Measurements from ENCODE around the gene COX5B. TPM values are rescaled to one million over a fixed set of nuclear protein-coding genes. Genes with fewer than 3 reads are reported as not detected.
A peak's percentile ranks its signal among the peaks of the same experiment; 100 is the strongest.

COX5B gene
- polyA plus RNA-seq, 4 donors = 213 to 1,324 (median 783) TPM

DNA sequence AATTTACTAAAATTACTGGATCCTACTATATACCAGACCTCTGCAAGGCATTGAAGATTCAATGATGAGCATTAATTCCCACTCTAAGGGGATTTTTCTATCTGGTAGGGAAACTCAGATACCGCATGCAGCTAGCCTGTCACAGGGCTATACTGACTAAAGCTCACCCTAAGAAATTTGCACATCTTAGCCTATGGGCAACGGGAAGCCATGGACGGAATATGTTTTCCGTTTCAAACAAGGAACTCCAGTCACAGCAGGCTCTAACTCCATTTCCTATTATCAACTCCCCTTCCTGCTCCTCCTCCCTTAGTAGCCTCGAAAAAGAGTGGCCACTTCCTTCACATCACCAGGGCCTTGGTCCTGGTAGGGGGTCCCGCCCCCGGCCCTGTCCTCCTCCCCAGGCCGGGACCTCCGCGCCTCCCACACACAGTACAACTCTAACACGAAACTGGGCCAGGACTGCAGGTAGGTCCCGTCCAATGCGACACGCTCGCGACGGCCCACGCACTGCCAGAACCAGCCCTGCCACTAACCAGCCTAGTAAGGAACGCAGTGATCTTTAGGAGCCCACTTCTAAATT lies 659 bp upstream of the COX5B start:
- H3K27ac ChIP-seq (ENCODE audit: low read depth in 1 of 3, low read length in 2 of 3) = peak overlapping the region; percentile 85 to 98 (median 95)

DNA sequence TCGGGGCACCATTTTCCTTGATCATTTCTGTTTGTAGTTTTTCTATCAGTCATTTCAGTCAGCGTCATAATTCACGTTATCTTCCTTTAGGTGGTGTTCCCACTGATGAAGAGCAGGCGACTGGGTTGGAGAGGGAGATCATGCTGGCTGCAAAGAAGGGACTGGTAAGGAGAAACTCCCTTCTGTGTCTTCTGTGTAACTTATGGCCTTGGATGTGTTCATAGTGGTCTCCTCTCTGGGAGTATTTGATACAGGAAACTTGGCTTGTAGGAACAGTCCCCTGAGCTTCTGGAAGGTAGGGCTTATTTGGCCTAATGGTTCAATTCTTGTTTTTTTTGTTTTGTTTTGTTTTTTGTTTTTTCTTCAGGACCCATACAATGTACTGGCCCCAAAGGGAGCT lies 1.1 kb downstream of the COX5B start:
- WGBS, 3 donors = 23 to 75% (median 51%) methylated on average over 4 of the region's 4 CpGs
- Histone ChIP-seq H3K4me3 (ENCODE audit: low read depth in 1 of 3, low read length in 3 of 3) (peak overlapping the region; percentile 73 to 99 (median 80)), H3K27ac (ENCODE audit: low read depth in 1 of 3, low read length in 2 of 3) (peak overlapping the region in 1 of 3 donors; percentile 14), H3K36me3 (ENCODE audit: control insufficient read depth in 3 of 3, insufficient read depth in 2 of 3, low read depth in 1 of 3, low read length in 3 of 3) (peaks cover 8 to 14% (median 14%) of the 10 kb centered on the region in 3 donors), H3K4me1 (ENCODE audit: control insufficient read depth in 3 of 3, insufficient read depth in 2 of 3, low read depth in 1 of 3, low read length in 2 of 3) (peaks cover 3 to 10% (median 8%) of the 10 kb centered on the region in 3 donors), H3K9me3 (ENCODE audit: control insufficient read depth in 2 of 2, insufficient read depth in 1 of 2, low read depth in 1 of 2, low read length in 1 of 2) (no peaks in the 10 kb centered on the region), H3K27me3 (ENCODE audit: control insufficient read depth in 3 of 3, insufficient read depth in 3 of 3, low read length in 3 of 3) (no peaks in the 10 kb centered on the region)
- DNase-seq = no peak
- no peak for FAIRE-seq

More for the DNA sequence above, 659 bp upstream of the COX5B start:
- Histone ChIP-seq H3K4me3 (ENCODE audit: low read depth in 1 of 3, low read length in 3 of 3) (peak overlapping the region; percentile 43 to 99 (median 73)), H3K27me3 (ENCODE audit: control insufficient read depth in 3 of 3, insufficient read depth in 3 of 3, low read length in 3 of 3) (no peaks in the 10 kb centered on the region), H3K9me3 (ENCODE audit: control insufficient read depth in 2 of 2, insufficient read depth in 1 of 2, low read depth in 1 of 2, low read length in 1 of 2) (no peaks in the 10 kb centered on the region), H3K4me1 (ENCODE audit: control insufficient read depth in 3 of 3, insufficient read depth in 2 of 3, low read depth in 1 of 3, low read length in 2 of 3) (peaks cover 3 to 10% (median 8%) of the 10 kb centered on the region in 3 donors), H3K36me3 (ENCODE audit: control insufficient read depth in 3 of 3, insufficient read depth in 2 of 3, low read depth in 1 of 3, low read length in 3 of 3) (peaks cover 8 to 14% (median 14%) of the 10 kb centered on the region in 3 donors)
- WGBS, 3 donors = 7 to 10% (median 7%) methylated on average over 19 of the region's 19 CpGs
- FAIRE-seq = no peak
- DNase-seq = no peak

DNA sequence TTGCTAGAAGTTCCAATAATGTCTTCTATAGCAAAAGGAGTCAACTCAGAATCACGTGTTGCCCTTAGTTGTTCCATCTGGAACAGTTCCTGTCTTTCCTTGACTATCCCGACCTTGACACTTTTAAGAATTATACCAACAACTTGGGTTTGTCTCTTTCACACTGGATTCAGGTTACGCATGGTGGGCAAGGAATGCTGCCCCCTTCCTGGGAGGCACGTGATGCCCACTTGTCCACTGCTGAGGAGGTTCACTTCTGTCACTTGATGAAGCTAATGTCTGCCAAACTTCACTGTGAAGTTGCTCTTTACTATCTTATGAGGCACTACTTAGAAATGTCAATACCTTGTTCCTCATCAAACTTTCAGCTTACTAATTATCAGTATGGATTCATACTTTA lies 5.3 kb downstream of the COX5B start:
- DNase-seq (no peak), FAIRE-seq (no peak)
- Histone ChIP-seq H3K4me3 (ENCODE audit: low read depth in 1 of 3, low read length in 3 of 3) (no peak overlapping the region), H3K27me3 (ENCODE audit: control insufficient read depth in 3 of 3, insufficient read depth in 3 of 3, low read length in 3 of 3) (no peaks in the 10 kb centered on the region), H3K4me1 (ENCODE audit: control insufficient read depth in 3 of 3, insufficient read depth in 2 of 3, low read depth in 1 of 3, low read length in 2 of 3) (peaks cover 0 to 7% (median 3%) of the 10 kb centered on the region in 3 donors), H3K27ac (ENCODE audit: low read depth in 1 of 3, low read length in 2 of 3) (no peak overlapping the region), H3K36me3 (ENCODE audit: control insufficient read depth in 3 of 3, insufficient read depth in 2 of 3, low read depth in 1 of 3, low read length in 3 of 3) (peaks cover 8 to 30% (median 17%) of the 10 kb centered on the region in 3 donors), H3K9me3 (ENCODE audit: control insufficient read depth in 2 of 2, insufficient read depth in 1 of 2, low read depth in 1 of 2, low read length in 1 of 2) (peaks cover 0 to 27% of the 10 kb centered on the region in 2 donors)
- 79 to 86% (median 82%) methylated on average over 4 of the region's 4 CpGs for WGBS, 3 donors

DNA sequence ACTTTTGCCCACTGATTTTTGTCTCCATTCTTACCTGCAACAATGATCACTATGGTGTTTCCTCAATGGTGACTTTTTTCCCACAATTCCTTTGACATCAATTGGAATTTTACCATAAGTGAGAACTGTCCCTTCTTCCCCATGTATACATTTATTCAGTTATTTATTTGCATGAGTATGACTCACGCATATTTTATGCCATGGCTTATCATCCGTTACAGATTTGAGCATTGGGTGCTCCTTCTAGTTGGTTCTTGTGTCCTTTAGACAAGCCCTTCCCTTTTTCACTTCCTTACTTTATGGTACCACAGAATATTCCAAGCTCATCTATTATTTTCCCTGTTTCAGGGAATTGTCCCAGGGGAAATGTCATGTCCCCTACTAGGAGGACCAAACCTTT lies 7.6 kb downstream of the COX5B start:
- peaks cover 0 to 3% (median 2%) of the 10 kb centered on the region in 3 donors for H3K4me1 ChIP-seq (ENCODE audit: control insufficient read depth in 3 of 3, insufficient read depth in 2 of 3, low read depth in 1 of 3, low read length in 2 of 3)
- H3K27me3 ChIP-seq (ENCODE audit: control insufficient read depth in 3 of 3, insufficient read depth in 3 of 3, low read length in 3 of 3) = no peaks in the 10 kb centered on the region
- DNase-seq = peak in 1 of 2 donors; percentile 19
- H3K27ac ChIP-seq (ENCODE audit: low read depth in 1 of 3, low read length in 2 of 3) = no peak overlapping the region
- peaks cover 0 to 27% of the 10 kb centered on the region in 2 donors for H3K9me3 ChIP-seq (ENCODE audit: control insufficient read depth in 2 of 2, insufficient read depth in 1 of 2, low read depth in 1 of 2, low read length in 1 of 2)
- H3K36me3 ChIP-seq (ENCODE audit: control insufficient read depth in 3 of 3, insufficient read depth in 2 of 3, low read depth in 1 of 3, low read length in 3 of 3) = peaks cover 3 to 44% (median 6%) of the 10 kb centered on the region in 3 donors
- no peak overlapping the region for H3K4me3 ChIP-seq (ENCODE audit: low read depth in 1 of 3, low read length in 3 of 3)
- FAIRE-seq = no peak
- WGBS, 3 donors = 74 to 85% (median 80%) methylated on average over 2 of the region's 2 CpGs

DNA sequence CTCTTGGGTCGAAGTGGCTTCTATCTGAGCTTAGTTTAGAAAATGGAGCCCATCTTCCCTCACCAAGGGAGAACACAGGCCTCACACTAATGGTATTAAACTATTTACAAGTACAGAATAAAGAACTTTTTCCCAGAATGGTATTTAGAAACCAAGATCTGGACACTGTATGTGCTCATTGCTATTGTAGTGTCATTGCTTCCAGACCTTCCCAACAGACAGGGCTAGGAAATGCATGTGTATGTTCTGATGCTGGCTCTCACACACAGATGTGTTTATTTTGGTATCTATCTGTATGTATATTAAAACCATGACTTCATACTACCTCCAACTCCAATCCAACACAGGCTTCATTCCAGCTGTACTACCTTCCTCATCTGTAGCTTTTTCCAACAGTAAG lies 8.0 kb downstream of the COX5B start:
- H3K4me3 ChIP-seq (ENCODE audit: low read depth in 1 of 3, low read length in 3 of 3) = no peak overlapping the region
- 100% methylated on average over 1 of the region's 1 CpG for WGBS, 3 donors
- FAIRE-seq = no peak
- H3K27me3 ChIP-seq (ENCODE audit: control insufficient read depth in 3 of 3, insufficient read depth in 3 of 3, low read length in 3 of 3) = no peaks in the 10 kb centered on the region
- H3K27ac ChIP-seq (ENCODE audit: low read depth in 1 of 3, low read length in 2 of 3) = no peak overlapping the region
- H3K36me3 ChIP-seq (ENCODE audit: control insufficient read depth in 3 of 3, insufficient read depth in 2 of 3, low read depth in 1 of 3, low read length in 3 of 3) = peaks cover 2 to 48% (median 5%) of the 10 kb centered on the region in 3 donors
- DNase-seq = no peak
- H3K4me1 ChIP-seq (ENCODE audit: control insufficient read depth in 3 of 3, insufficient read depth in 2 of 3, low read depth in 1 of 3, low read length in 2 of 3) = peaks cover 0 to 3% (median 2%) of the 10 kb centered on the region in 3 donors
- H3K9me3 ChIP-seq (ENCODE audit: control insufficient read depth in 2 of 2, insufficient read depth in 1 of 2, low read depth in 1 of 2, low read length in 1 of 2) = peaks cover 0 to 27% of the 10 kb centered on the region in 2 donors

DNA sequence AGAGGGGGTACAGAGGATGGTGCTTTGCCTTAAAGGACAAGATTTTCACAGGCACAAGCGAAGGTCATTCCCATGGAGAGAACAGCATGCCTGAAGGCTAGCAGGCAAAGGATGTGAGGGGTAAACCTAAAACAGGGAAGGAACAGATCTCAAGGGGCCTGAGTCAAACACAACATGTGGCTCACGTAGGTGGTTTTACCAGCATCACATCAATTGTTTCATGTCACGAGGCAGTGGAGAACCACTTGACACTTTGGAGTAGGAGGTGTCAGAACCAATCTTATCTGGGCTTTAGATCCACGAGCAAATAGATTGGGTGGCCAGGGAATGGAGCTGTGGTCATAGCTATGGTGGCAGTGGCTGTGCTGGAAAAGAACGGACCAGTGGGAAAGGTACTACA lies 8.4 kb downstream of the COX5B start:
- Histone ChIP-seq H3K4me1 (ENCODE audit: control insufficient read depth in 3 of 3, insufficient read depth in 2 of 3, low read depth in 1 of 3, low read length in 2 of 3) (peaks cover 0 to 3% (median 2%) of the 10 kb centered on the region in 3 donors), H3K9me3 (ENCODE audit: control insufficient read depth in 2 of 2, insufficient read depth in 1 of 2, low read depth in 1 of 2, low read length in 1 of 2) (peaks cover 0 to 27% of the 10 kb centered on the region in 2 donors), H3K36me3 (ENCODE audit: control insufficient read depth in 3 of 3, insufficient read depth in 2 of 3, low read depth in 1 of 3, low read length in 3 of 3) (peaks cover 0 to 49% (median 6%) of the 10 kb centered on the region in 3 donors), H3K27ac (ENCODE audit: low read depth in 1 of 3, low read length in 2 of 3) (no peak overlapping the region), H3K4me3 (ENCODE audit: low read depth in 1 of 3, low read length in 3 of 3) (no peak overlapping the region), H3K27me3 (ENCODE audit: control insufficient read depth in 3 of 3, insufficient read depth in 3 of 3, low read length in 3 of 3) (no peaks in the 10 kb centered on the region)
- WGBS, 3 donors = 89 to 95% (median 90%) methylated on average over 5 of the region's 5 CpGs
- FAIRE-seq = no peak
- no peak for DNase-seq

DNA sequence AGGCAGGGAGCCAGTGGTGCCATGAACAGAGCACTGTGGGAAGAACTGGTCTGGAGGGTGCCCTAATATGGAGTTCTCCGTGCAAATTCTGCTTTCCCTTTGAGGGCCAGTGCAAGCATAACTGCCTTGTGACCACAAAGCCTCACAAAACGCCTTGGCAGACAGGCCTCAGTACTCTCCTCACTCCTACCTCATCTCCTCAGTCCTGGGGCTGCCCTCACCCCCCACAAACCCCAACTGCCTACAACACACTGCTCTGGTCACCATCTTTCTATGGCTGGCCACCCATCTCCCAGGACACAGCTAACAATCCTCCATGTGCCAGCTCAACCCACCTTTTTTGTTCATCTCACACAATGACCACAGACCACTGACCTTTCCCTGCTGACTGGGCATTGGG lies 8.9 kb downstream of the COX5B start:
- H3K27ac ChIP-seq (ENCODE audit: low read depth in 1 of 3, low read length in 2 of 3) = no peak overlapping the region
- no peak overlapping the region for H3K4me3 ChIP-seq (ENCODE audit: low read depth in 1 of 3, low read length in 3 of 3)
- H3K27me3 ChIP-seq (ENCODE audit: control insufficient read depth in 3 of 3, insufficient read depth in 3 of 3, low read length in 3 of 3) = no peaks in the 10 kb centered on the region
- H3K4me1 ChIP-seq (ENCODE audit: control insufficient read depth in 3 of 3, insufficient read depth in 2 of 3, low read depth in 1 of 3, low read length in 2 of 3) = peaks cover 0 to 2% (median 1%) of the 10 kb centered on the region in 3 donors
- peaks cover 0 to 27% of the 10 kb centered on the region in 2 donors for H3K9me3 ChIP-seq (ENCODE audit: control insufficient read depth in 2 of 2, insufficient read depth in 1 of 2, low read depth in 1 of 2, low read length in 1 of 2)
- peaks cover 0 to 52% (median 5%) of the 10 kb centered on the region in 3 donors for H3K36me3 ChIP-seq (ENCODE audit: control insufficient read depth in 3 of 3, insufficient read depth in 2 of 3, low read depth in 1 of 3, low read length in 3 of 3)
- no peak for FAIRE-seq
- no peak for DNase-seq
- WGBS, 3 donors = 84 to 100% (median 91%) methylated on average over 2 of the region's 2 CpGs

DNA sequence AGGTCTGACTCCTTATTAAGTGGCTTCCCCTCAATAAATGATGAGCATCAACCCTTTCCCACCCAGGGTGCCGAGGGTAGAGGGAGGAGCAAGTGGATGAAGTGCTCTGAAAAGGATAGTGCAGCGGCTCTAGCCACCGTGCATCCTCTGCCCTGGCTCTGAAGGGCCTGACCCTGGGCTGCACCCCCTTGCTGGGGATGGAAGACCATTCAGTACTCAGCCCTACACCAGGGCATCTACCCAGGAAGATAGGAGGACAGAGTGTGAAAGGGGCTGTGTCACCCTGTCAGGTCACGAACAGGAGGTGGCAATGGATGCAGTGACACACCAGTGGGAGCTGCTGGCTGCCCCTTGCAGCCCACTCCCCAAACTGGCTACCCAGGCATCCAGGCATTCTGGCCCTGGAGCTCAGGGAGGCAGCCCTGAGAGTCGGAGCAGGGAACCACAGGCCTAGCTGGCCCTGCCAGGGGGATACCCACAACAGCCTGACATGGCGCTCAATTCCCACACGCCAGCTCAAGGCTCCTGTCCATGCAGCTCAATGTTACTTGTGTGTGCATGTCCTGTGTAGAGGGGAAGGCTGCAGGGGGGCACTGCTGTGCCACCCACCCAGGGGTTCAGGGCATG lies 10.4 kb downstream of the COX5B start:
- Histone ChIP-seq H3K4me1 (ENCODE audit: control insufficient read depth in 3 of 3, insufficient read depth in 2 of 3, low read depth in 1 of 3, low read length in 2 of 3) (no peaks in the 10 kb centered on the region), H3K27me3 (ENCODE audit: control insufficient read depth in 3 of 3, insufficient read depth in 3 of 3, low read length in 3 of 3) (no peaks in the 10 kb centered on the region), H3K27ac (ENCODE audit: low read depth in 1 of 3, low read length in 2 of 3) (no peak overlapping the region), H3K9me3 (ENCODE audit: control insufficient read depth in 2 of 2, insufficient read depth in 1 of 2, low read depth in 1 of 2, low read length in 1 of 2) (peaks cover 0 to 27% of the 10 kb centered on the region in 2 donors), H3K36me3 (ENCODE audit: control insufficient read depth in 3 of 3, insufficient read depth in 2 of 3, low read depth in 1 of 3, low read length in 3 of 3) (peaks cover 0 to 67% (median 5%) of the 10 kb centered on the region in 3 donors), H3K4me3 (ENCODE audit: low read depth in 1 of 3, low read length in 3 of 3) (no peak overlapping the region)
- 96 to 98% (median 97%) methylated on average over 7 of the region's 7 CpGs for WGBS, 3 donors
- no peak for DNase-seq
- no peak for FAIRE-seq
